Measurements from ENCODE around the gene IL22RA2. TPM values are rescaled to one million over a fixed set of nuclear protein-coding genes. Genes with fewer than 3 reads are reported as not detected.

The IL22RA2 gene
- total RNA-seq, 1 experiment from 2014 or later: not detected

DNA sequence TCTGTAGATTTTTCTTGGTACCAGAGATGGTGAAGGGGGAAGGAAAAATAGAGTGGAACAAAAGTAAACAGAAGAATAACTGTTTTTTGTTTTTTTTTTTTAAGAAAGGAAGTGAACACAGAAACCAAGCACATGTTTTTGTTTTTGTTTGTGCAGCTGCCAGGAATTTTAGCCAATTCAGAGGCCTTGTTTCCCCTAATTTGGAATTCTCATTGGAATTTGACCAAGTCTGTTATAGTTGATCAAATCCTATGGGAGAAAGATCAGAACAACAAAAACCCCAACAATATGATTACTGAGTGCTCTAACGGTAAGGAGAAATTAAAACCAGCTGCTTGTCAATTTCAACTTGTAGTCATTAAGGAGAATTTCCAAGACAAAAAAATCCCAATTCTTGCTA, 18.2 kb upstream of the IL22RA2 start:
- H3K4ac ChIP-seq (ENCODE audit: low read depth, low read length): no peak overlapping the region
- no peaks in the 10 kb centered on the region for H3K79me2 ChIP-seq (ENCODE audit: insufficient read depth, low read length)
- H3K4me2 ChIP-seq (ENCODE audit: insufficient read depth, insufficient read length, low read length): no peak overlapping the region
- H3K4me1 ChIP-seq (ENCODE audit: insufficient read depth, low read length): no peaks in the 10 kb centered on the region
- H2AK5ac ChIP-seq (ENCODE audit: insufficient read length, low read length): no peak overlapping the region
- H3K4me3 Mint-ChIP-seq: no peak overlapping the region
- H3T11ph ChIP-seq (ENCODE audit: low read length): no peak overlapping the region
- peaks cover 21% of the 10 kb centered on the region for H3K9me3 ChIP-seq (ENCODE audit: control insufficient read depth, low read depth, low read length)
- H3K14ac ChIP-seq (ENCODE audit: insufficient read depth, low read length): no peak overlapping the region
- no peaks in the 10 kb centered on the region for H3K23me2 ChIP-seq (ENCODE audit: insufficient read length, low read depth, low read length, poor library complexity, severe bottlenecking)
- no peaks in the 10 kb centered on the region for H3K79me1 ChIP-seq (ENCODE audit: insufficient read depth, low read depth, low read length, poor library complexity, severe bottlenecking)
- no peaks in the 10 kb centered on the region for H3K27me3 ChIP-seq (ENCODE audit: insufficient read depth, low read length)
- H3K56ac ChIP-seq (ENCODE audit: insufficient read length, low read depth, low read length): no peak overlapping the region
- no peak overlapping the region for H4K91ac ChIP-seq (ENCODE audit: insufficient read length, low read depth, low read length)
- H2BK120ac ChIP-seq (ENCODE audit: low read depth, low read length, poor library complexity, severe bottlenecking): no peak overlapping the region
- no peaks in the 10 kb centered on the region for H3K4me1 Mint-ChIP-seq
- no peak overlapping the region for H2BK20ac ChIP-seq (ENCODE audit: low read depth, low read length, poor library complexity, severe bottlenecking)
- H2BK15ac ChIP-seq (ENCODE audit: low read depth, low read length): no peak overlapping the region
- H4K20me1 ChIP-seq (ENCODE audit: control insufficient read depth, insufficient read depth, insufficient read length): no peaks in the 10 kb centered on the region
- no peak overlapping the region for H3K27ac Mint-ChIP-seq
- TF ChIP-seq, protein P1, sequence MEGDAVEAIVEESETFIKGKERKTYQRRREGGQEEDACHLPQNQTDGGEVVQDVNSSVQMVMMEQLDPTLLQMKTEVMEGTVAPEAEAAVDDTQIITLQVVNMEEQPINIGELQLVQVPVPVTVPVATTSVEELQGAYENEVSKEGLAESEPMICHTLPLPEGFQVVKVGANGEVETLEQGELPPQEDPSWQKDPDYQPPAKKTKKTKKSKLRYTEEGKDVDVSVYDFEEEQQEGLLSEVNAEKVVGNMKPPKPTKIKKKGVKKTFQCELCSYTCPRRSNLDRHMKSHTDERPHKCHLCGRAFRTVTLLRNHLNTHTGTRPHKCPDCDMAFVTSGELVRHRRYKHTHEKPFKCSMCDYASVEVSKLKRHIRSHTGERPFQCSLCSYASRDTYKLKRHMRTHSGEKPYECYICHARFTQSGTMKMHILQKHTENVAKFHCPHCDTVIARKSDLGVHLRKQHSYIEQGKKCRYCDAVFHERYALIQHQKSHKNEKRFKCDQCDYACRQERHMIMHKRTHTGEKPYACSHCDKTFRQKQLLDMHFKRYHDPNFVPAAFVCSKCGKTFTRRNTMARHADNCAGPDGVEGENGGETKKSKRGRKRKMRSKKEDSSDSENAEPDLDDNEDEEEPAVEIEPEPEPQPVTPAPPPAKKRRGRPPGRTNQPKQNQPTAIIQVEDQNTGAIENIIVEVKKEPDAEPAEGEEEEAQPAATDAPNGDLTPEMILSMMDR (conservative IDR thresholded peaks at IDR 0.05): no peak
- H3K9ac ChIP-seq (ENCODE audit: extremely low read depth, insufficient read length, low read length): no peak overlapping the region
- H3K27me3 Mint-ChIP-seq (ENCODE audit: low read depth): no peaks in the 10 kb centered on the region
- H2BK12ac ChIP-seq (ENCODE audit: insufficient read length, low read depth, low read length): no peak overlapping the region
- no peak for DNase-seq
- peaks cover 10 to 29% (median 24%) of the 10 kb centered on the region in 3 experiments for H3K36me3 Mint-ChIP-seq (ENCODE audit: insufficient read depth in 1 of 3, low read depth in 3 of 3)
- no peak overlapping the region for H4K5ac ChIP-seq (ENCODE audit: insufficient read length, low read depth, low read length)
- no peak overlapping the region for H2BK5ac ChIP-seq (ENCODE audit: insufficient read length, low read length)
- H3K9me3 Mint-ChIP-seq: peaks cover 44 to 49% of the 10 kb centered on the region in 2 experiments
- no peak overlapping the region for H4K8ac ChIP-seq (replicated peaks; ENCODE audit: insufficient read length, low read depth, low read length)
- no peak overlapping the region for H3K23ac ChIP-seq (ENCODE audit: insufficient read length, low read depth, low read length)
- WGBS (ENCODE audit: extremely low coverage, insufficient read length, low lambda C conversion rate): no CpG with 5 or more reads among the region's 1 CpG
- no peak overlapping the region for H3K27ac ChIP-seq (ENCODE audit: insufficient read length, low read depth, low read length)
- H2AFZ ChIP-seq (ENCODE audit: low read length): no peak overlapping the region
- no peak overlapping the region for H3K18ac ChIP-seq (ENCODE audit: insufficient read length, low read depth, low read length)
